DMS 273 treated with DMSO at 0.1 percent for 48 hours (cell line): ENCODE results near the gene EXOC4.
"Not testable (repeated sequence)": the region's sequence is repeated elsewhere in the genome, so short reads cannot be mapped to it uniquely, and the experiment has no call there.

Experiments
- DNase-seq: peaks from one replicate; lab custom pipeline; 2025; lab: John Stamatoyannopoulos, UW

Gene EXOC4

GRCh38 chr7:133885213-133885612 is 632.3 kb downstream of the EXOC4 start:
- no peak for DNase-seq

GRCh38 chr7:133886086-133886485 is 633.2 kb downstream of the EXOC4 start:
- DNase-seq = no peak

- DNase-seq = no peak
Measured at GRCh38 chr7:133886797-133887196, 633.9 kb downstream of the EXOC4 start.

- no peak for DNase-seq
Measured at GRCh38 chr7:133887459-133887858, 634.6 kb downstream of the EXOC4 start.

- no peak for DNase-seq
Measured at GRCh38 chr7:133888061-133888930, 635.4 kb downstream of the EXOC4 start.

DNA sequence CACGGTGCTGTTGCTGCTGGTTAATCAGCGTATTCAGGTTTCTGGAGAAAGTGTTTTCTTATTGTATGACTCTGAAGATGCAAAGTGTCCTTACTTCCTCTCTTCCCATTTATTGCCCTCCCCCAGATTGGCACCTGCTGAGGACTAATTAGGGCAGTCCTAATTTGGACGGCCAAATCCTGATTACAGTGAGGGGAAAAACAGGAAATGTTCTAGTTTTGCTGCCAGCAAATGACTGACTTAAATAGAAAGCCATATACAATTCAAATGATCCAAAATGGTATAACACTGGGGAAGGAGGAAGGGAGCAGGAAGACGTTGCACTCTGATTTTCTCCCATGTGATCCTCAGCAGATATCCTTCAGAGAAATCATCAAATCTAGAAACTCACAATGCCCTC is 651.9 kb downstream of the EXOC4 start:
- no peak for DNase-seq

DNA sequence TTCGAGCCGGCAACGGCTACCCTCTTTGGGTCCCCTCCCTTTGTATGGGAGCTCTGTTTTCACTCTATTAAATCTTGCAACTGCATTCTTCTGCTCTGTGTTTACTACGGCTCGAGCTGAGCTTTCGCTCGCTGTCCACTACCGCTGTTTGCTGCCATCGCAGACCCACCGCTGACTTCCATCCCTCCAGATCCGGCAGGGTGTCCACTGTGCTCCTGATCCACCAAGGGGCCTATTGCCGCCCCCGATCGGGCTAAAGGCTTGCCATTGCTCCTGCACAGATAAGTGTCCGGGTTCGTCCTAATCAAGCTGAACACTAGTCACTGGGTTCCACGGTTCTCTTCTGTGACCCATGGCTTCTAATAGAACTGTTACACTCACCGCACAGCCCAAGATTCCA is 653.7 kb downstream of the EXOC4 start:
- DNase-seq = not testable (repeated sequence)

DNA sequence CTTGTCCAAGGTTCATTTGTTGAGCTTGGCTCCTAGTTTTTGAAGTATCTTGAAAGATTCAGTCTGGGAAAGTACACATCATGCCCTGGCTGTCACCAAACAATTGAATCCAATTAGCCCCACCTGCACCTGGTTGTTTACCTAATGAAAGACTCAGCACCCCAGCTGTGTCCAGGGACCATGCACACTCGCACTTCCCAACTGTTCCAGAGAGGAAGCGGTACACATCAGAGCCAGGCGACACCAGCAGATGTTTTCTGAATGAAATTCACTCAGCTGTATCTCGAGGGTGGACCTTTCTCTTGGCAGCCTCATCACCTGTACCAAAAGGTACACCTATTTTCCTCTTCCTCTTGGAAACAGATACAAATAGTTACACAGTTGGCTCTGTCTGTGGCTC is 657.9 kb downstream of the EXOC4 start:
- no peak for DNase-seq

- no peak for DNase-seq
Measured at GRCh38 chr7:133911724-133912123, 658.8 kb downstream of the EXOC4 start.

DNA sequence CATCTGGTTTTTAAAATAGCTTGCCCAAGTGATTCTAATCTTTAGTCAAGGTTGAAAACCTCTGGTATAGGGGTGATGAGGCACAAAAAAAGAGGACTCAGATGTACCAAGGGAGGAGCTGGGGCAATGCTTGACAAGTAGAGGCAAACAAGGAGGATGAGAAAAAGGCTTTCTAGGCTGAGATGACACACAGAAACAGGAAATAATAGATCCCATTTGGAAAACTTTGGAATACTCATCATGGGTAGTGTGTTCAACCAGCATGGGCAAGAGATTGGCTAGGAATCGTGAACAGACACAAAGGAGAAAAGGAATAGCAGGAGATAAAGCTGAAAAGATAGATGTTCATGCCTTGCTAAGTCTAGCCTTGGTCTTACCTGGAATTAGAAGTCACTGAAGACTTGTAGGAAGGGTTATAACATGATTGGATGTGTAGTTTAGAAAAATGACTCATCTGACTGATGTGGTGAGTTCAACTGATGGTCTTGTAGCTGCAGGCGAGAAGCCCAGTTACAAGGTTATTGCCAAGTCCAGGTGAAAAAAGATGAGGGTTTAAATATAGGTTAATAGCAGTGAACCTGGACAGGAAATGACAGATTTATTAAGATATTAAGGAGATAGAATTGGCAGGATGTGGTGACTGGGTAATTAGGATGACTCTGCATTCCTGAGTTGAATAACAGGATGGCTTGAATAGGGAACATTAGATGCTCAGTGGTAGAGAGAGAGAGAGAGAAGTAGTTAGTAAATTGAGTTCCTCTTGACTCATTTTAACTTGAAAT is 660.2 kb downstream of the EXOC4 start:
- no peak for DNase-seq

DNA sequence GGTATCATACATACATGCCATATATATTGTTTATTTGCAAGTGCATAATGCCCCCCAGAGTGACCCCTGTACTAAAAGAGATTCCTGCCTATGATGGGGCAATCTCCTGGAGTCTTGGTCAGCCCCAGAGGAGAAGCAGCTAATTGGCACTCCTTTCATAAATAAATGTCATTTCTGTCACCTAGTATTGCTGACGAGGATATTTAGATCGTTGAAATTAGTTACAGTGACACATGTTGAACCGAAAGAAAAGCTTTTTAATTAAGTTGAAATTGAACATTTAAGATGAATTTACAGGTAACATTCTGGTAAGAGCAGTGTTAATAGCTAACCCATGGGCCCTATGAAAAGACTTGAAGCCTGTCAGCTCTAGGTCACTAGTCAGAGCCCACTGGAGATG is 663.7 kb downstream of the EXOC4 start:
- no peak for DNase-seq

GRCh38 chr7:133919810-133920209 is 666.9 kb downstream of the EXOC4 start:
- DNase-seq = no peak

DNA sequence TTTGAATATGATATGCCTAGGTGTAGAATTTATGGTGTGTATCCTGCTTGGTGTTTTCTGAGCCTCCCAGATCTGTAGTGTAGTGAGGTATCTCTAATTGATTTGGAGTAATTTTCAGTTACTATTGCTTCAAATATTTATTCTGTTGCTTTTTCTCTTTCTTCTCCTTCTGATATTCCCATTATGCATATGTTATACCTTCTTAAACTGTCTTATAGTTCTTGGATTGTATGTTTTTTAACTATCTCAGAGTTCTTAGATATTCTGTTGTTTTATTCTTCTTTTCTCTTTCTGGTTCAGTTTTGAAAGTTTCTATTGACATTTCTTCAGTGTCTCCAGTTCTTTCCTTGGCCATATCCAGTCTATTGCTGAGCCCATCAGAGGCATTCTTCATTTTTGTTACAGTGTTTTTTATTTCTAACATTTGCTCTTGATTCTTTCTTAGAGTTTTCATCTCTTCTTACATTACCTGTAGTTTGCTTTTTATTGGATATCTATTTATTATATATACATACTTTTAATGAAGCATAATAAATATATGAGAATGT is 668.8 kb downstream of the EXOC4 start:
- no peak for DNase-seq

GRCh38 chr7:133923974-133924373 is 671.1 kb downstream of the EXOC4 start:
- no peak for DNase-seq

DNA sequence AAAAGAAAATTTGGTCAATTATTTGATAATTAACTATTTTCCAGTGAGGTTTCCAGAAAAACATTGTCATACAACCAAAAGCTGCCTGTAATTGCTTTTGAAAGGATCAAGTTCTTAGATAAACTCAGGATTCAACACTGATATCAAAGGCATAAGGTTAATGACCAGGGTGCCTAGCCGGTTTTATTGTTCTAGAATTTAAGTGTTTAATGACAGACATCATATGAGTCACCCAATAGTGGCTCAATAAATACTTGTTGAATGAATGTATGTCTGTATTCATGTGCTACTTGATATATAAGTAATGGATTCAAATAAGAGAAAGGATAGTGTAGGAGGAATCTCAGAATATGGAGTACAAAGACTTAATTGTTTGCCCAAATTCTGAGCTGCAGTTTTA is 678.2 kb downstream of the EXOC4 start:
- DNase-seq = no peak

DNA sequence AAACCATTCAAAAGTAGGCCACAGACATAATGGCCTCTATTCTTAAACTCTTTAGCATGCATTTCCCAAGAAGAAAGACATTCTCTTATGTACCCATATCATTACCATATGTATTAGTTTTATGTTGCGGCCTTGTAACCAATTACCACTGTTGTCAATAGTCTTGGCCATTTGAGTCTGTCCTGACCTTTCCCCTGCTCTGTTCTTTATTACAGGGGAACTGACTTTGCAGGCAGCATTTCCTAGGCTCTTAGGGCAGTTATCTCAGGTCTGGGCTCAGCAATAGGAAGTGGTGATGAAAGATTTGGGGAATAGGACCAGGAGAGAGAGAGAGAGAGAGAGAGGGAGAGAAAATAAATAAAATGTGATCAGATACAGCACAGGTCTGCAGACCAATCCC is 679.7 kb downstream of the EXOC4 start:
- no peak for DNase-seq

GRCh38 chr7:133934262-133934976 is 681.5 kb downstream of the EXOC4 start:
- no peak for DNase-seq

DNA sequence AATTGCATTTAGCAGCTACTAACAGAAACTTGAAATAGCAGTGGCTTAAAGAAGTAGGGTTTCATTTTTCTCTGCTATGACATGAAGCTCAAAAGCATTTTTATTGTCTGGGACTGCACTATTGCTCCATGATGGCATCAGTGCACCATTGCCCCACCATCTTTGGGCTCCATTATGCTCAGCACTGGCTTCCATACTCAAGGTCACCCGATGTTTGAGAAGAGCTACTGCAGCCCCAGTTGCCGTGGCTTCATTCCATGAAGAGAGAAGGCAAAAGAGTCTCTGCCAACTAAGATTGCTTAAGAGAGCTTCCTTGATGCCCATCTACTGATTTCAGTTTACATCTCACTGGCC is 682.1 kb downstream of the EXOC4 start:
- no peak for DNase-seq

- no peak for DNase-seq
Measured at GRCh38 chr7:133936074-133936473, 683.2 kb downstream of the EXOC4 start.

DNA sequence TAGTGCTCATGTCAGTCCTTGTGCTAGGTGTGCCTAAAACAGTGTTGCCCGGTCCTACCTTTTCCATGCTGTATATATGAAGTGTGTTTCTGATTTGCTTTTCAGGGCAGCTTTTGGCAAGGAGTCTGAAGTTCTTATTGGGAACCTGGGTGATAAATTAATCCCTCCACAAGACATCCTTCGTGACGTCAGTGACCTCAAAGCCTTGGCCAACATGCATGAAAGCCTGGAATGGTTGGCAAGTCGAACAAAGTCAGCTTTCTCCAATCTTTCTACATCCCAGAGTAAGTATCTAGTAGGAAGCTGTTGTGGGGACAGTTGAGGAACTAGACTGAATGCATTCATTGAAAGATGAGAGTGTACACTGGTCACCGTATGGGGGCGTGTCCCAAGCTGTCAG is 684.9 kb downstream of the EXOC4 start:
- no peak for DNase-seq

DNA sequence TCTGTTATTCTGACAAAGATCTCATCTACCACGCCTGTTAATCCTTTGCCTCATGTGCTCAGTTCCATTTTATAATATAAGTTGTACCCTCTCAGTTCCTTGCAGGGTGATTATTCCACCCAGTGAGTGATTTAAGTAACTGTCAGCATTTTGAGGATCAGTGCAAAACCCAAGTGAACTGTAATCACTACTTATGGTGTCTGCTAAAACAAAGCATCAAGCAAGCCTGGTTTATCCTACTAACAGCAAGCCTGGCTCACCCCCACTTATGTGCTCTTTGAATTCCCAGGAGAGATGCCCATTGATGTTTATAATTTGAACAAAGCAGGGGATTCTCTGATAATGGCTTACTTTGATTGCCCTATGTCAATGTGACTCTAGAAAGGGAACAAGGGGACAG is 687.5 kb downstream of the EXOC4 start:
- DNase-seq = no peak

DNA sequence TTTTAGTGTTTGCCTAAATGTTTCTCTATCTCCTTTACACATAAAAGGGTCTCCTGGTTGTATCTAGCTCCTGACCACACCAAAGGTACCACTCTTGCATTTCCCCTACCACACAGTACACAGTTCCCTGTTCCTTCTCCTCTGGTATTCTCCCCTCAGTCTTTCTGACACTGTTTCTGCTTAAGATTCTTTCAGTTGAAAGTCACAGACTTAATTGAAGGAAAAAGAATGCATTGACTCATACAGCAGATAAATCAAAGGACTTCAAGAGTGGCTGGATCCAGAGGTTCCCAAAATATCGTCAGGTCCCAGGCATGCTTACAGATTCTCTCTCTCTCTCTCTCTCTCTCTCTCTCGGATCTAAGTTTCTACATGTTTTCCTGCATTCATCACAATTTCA is 688.6 kb downstream of the EXOC4 start:
- no peak for DNase-seq

DNA sequence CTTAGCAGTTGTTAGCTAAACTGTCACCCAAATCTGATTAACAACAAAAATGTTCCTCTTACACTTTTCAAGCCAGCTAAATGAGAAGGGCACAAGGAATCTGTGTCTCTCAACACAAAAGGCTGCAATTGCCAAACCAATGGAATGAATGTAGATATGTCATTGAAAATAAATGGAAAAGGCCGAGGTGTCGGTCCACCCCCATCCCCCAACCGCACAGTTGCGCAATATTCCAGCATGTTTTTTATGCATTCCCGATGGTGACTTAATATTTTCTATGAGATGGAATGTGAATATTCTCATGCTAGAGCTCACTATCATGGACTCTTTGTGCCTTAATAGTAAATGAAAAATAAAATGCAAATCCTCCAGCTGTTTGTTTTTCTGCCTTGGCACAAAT is 692.6 kb downstream of the EXOC4 start:
- no peak for DNase-seq
